Measurements from ENCODE around the gene SETD7. TPM values are rescaled to one million over a fixed set of nuclear protein-coding genes. Genes with fewer than 3 reads are reported as not detected.

The SETD7 gene
- total and polyA plus RNA-seq, 2 donors (not counting 1 experiment from before 2014, with no cell fraction given): 37.5 to 80.8 TPM

DNA sequence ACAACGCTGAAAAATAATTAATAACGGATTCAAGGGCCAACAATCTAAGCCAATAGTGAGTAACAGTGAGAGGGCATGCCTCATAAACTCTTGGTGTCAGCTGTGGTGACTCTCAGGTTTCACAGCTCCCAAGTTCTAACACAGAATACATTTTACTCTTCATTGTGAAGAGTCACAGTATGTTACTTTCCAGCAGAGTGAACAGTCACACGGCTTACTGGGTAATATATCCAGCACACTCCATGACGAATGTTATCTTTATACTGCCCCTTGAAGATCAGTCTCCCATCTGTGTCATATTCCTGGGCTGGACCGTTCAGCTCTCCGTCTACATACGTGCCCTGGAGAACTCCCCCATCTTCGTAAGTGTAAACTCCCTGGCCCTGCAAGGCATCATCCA is 23.1 kb downstream of the SETD7 start:
- H4K20me1 ChIP-seq (ENCODE audit: control insufficient read depth, extremely low read depth, insufficient read depth, low read length): no peaks in the 10 kb centered on the region
- H3K4me1 ChIP-seq (ENCODE audit: control insufficient read depth, extremely low read depth, insufficient read depth, low read length): peaks cover 9% of the 10 kb centered on the region
- no peaks in the 10 kb centered on the region for H3K9me3 ChIP-seq (ENCODE audit: control insufficient read depth, insufficient read depth, low read depth, low read length)
- H3K36me3 ChIP-seq (ENCODE audit: control insufficient read depth, insufficient read depth, low read length): peaks cover 5% of the 10 kb centered on the region
- no peak overlapping the region for H3K9ac ChIP-seq (ENCODE audit: insufficient read depth, low read length)
- no peak overlapping the region for H3K4me3 ChIP-seq (replicated peaks in 1 of 4; ENCODE audit: control extremely low read depth in 1 of 4, insufficient read depth in 1 of 4, low read depth in 3 of 4, low read length in 4 of 4)
- H2AFZ ChIP-seq (ENCODE audit: low read length): no peak overlapping the region
- DNase-seq (ENCODE audit: low read depth in 2 of 2): no peak
- no peaks in the 10 kb centered on the region for H3K79me2 ChIP-seq (ENCODE audit: control insufficient read depth, insufficient read depth, low read length)
- no peak overlapping the region for H3K4me2 ChIP-seq (ENCODE audit: extremely low read depth, insufficient read depth, low read length)
- H3K27me3 ChIP-seq (ENCODE audit: control insufficient read depth, insufficient read depth, low read length): no peaks in the 10 kb centered on the region
- no peak for TF ChIP-seq EZH2 (IDR thresholded peaks at IDR 0.05; ENCODE audit: low read length, missing control alignments)
- no peak for TF ChIP-seq CTCF (conservative IDR thresholded peaks at IDR 0.05 in 1 of 2, IDR thresholded peaks at IDR 0.05 in 1 of 2; ENCODE audit: low read depth in 1 of 2, low read length in 2 of 2)
- H3K27ac ChIP-seq (ENCODE audit: insufficient read depth, low read length): no peak overlapping the region

DNA sequence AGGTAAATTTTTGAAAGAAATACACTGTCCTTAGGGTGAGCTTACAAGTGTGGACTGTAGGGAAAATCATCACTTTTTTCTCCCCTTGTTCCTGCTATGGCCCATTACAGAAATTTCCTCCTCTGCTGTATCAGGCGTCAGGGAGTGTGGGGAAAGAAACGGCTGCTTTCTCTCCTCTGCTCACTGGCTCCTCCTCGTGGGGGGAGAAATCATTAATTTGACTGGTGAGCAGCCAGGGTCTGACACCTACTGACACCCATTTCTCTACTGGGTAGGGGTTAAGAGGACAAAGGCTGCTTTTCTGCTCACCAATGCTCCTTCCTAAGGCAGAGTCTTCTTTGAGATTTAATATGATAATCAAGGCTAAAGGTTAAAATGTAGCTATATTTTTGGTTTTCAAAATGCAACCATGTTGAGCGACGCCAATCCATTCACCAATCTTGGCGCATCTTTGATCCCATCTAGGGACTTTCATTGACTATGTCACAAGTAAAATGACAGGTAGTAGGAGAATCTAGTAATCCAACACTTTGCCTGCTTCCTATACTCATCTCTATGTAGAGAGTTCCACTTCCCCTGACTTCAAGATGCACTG is 25.1 kb downstream of the SETD7 start:
- Histone ChIP-seq H3K4me3 (replicated peaks in 1 of 4; ENCODE audit: control extremely low read depth in 1 of 4, insufficient read depth in 1 of 4, low read depth in 3 of 4, low read length in 4 of 4) (no peak overlapping the region), H2AFZ (ENCODE audit: low read length) (no peak overlapping the region), H3K9ac (ENCODE audit: insufficient read depth, low read length) (no peak overlapping the region), H3K9me3 (ENCODE audit: control insufficient read depth, insufficient read depth, low read depth, low read length) (no peaks in the 10 kb centered on the region), H3K27ac (ENCODE audit: insufficient read depth, low read length) (no peak overlapping the region), H3K36me3 (ENCODE audit: control insufficient read depth, insufficient read depth, low read length) (peaks cover 5% of the 10 kb centered on the region), H3K27me3 (ENCODE audit: control insufficient read depth, insufficient read depth, low read length) (no peaks in the 10 kb centered on the region), H3K4me2 (ENCODE audit: extremely low read depth, insufficient read depth, low read length) (no peak overlapping the region), H3K4me1 (ENCODE audit: control insufficient read depth, extremely low read depth, insufficient read depth, low read length) (peaks cover 9% of the 10 kb centered on the region), H3K79me2 (ENCODE audit: control insufficient read depth, insufficient read depth, low read length) (no peaks in the 10 kb centered on the region), H4K20me1 (ENCODE audit: control insufficient read depth, extremely low read depth, insufficient read depth, low read length) (no peaks in the 10 kb centered on the region)
- peak; percentile 23 to 42 for DNase-seq (ENCODE audit: low read depth in 2 of 2)
- peak; percentile 40 to 73 for TF ChIP-seq CTCF (conservative IDR thresholded peaks at IDR 0.05 in 1 of 2, IDR thresholded peaks at IDR 0.05 in 1 of 2; ENCODE audit: low read depth in 1 of 2, low read length in 2 of 2)
- TF ChIP-seq EZH2 (IDR thresholded peaks at IDR 0.05; ENCODE audit: low read length, missing control alignments): no peak

DNA sequence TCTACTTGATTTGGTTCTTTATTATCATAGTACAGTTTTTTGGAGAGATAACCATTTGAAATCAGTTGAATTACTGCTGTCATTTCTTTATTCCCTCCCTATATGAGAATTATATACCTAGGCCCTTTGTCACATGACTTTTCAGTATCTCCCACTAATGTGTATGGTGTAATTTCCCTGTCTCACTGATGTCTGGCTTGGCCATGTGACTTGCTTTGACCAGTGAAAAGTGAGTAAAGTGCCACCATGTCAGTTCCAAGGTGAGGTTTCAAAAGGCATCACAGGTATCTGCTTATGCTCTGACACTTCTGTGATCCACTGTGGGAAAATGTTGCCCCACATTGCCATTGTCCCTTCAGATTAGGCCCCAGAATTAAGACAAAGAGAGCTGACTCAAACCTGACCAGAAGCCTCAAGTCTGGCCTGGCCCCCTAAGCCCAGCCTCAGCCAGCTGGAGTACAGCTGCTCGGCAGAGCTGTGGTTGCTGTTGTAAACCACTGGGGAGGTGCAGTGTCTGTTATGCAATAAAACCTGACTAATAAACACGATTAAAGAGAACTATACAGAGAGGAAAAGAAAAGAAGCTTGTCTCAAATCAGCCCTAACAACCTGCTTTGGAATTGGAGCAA is 27.5 kb downstream of the SETD7 start:
- Histone ChIP-seq H3K4me2 (ENCODE audit: extremely low read depth, insufficient read depth, low read length) (no peak overlapping the region), H3K27me3 (ENCODE audit: control insufficient read depth, insufficient read depth, low read length) (no peaks in the 10 kb centered on the region), H3K79me2 (ENCODE audit: control insufficient read depth, insufficient read depth, low read length) (no peaks in the 10 kb centered on the region), H2AFZ (ENCODE audit: low read length) (no peak overlapping the region), H3K36me3 (ENCODE audit: control insufficient read depth, insufficient read depth, low read length) (peaks cover 5% of the 10 kb centered on the region), H3K4me3 (replicated peaks in 1 of 4; ENCODE audit: control extremely low read depth in 1 of 4, insufficient read depth in 1 of 4, low read depth in 3 of 4, low read length in 4 of 4) (no peak overlapping the region), H4K20me1 (ENCODE audit: control insufficient read depth, extremely low read depth, insufficient read depth, low read length) (no peaks in the 10 kb centered on the region), H3K27ac (ENCODE audit: insufficient read depth, low read length) (peak overlapping the region; percentile 62), H3K4me1 (ENCODE audit: control insufficient read depth, extremely low read depth, insufficient read depth, low read length) (peaks cover 9% of the 10 kb centered on the region), H3K9me3 (ENCODE audit: control insufficient read depth, insufficient read depth, low read depth, low read length) (no peaks in the 10 kb centered on the region), H3K9ac (ENCODE audit: insufficient read depth, low read length) (no peak overlapping the region)
- TF ChIP-seq CTCF (conservative IDR thresholded peaks at IDR 0.05 in 1 of 2, IDR thresholded peaks at IDR 0.05 in 1 of 2; ENCODE audit: low read depth in 1 of 2, low read length in 2 of 2): peak in 1 of 2 donors; percentile 3
- TF ChIP-seq EZH2 (IDR thresholded peaks at IDR 0.05; ENCODE audit: low read length, missing control alignments): no peak
- peak; percentile 91 to 95 for DNase-seq (ENCODE audit: low read depth in 2 of 2)

Measured in fibroblast of lung (primary cell).